Measurements from ENCODE around the gene SLC35G1. TPM values are rescaled to one million over a fixed set of nuclear protein-coding genes. Genes with fewer than 3 reads are reported as not detected.

The SLC35G1 gene
- total RNA-seq, 1 experiment from 2014 or later, result 3.2 TPM

GRCh38 chr10:93940881-93941280, 47.1 kb downstream of the SLC35G1 start:
- Mint-ChIP-seq H3K9me3 (ENCODE audit: unreplicated experiment) (no peaks in the 10 kb centered on the region), H3K36me3 (ENCODE audit: insufficient read depth, unreplicated experiment) (no peaks in the 10 kb centered on the region), H3K27ac (ENCODE audit: low read depth, unreplicated experiment) (no peak overlapping the region), H3K4me3 (ENCODE audit: unreplicated experiment) (no peak overlapping the region), H3K4me1 (ENCODE audit: insufficient read depth, unreplicated experiment) (no peaks in the 10 kb centered on the region), H3K27me3 (ENCODE audit: insufficient read depth, unreplicated experiment) (no peaks in the 10 kb centered on the region)
- intact Hi-C loops (cut with micrococcal nuclease), result no loop called here
- no peak for DNase-seq (ENCODE audit: unreplicated experiment)
- POLR2A ChIA-PET, result no interaction called here
- CTCF ChIA-PET, result no interaction called here
- no peak for TF ChIP-seq CTCF (IDR thresholded peaks at IDR 0.05; ENCODE audit: unreplicated experiment)
- BruUV-seq (replicated peaks), result no TSS peak

DNA sequence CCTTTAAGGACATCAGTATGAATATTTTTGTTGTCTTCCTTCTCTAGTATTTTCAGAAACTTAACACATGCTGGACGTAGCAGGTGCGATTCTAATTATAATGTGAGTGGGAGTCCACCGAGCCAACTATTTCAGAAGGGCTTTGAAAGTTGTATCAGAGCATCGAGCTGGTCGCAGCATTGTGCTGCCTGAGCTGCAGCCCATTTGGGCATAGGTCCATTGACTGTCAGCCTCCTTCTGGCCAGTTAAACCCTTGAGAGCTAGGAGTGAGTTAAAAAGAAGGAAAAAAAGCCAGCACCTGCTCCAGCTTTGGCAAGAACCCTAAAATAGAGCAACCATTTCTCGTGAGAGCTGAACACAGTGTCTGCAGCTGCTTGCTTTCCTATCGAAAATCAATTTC, 47.8 kb downstream of the SLC35G1 start:
- Mint-ChIP-seq H3K9me3 (ENCODE audit: unreplicated experiment) (no peaks in the 10 kb centered on the region), H3K36me3 (ENCODE audit: insufficient read depth, unreplicated experiment) (no peaks in the 10 kb centered on the region), H3K27ac (ENCODE audit: low read depth, unreplicated experiment) (no peak overlapping the region), H3K4me1 (ENCODE audit: insufficient read depth, unreplicated experiment) (no peaks in the 10 kb centered on the region), H3K4me3 (ENCODE audit: unreplicated experiment) (no peak overlapping the region), H3K27me3 (ENCODE audit: insufficient read depth, unreplicated experiment) (no peaks in the 10 kb centered on the region)
- POLR2A ChIA-PET, result interaction anchor here (0.6 kb wide), 1 partner anchor 786 kb away, joined by 3 read pairs; no protein-coding TSS in a partner anchor
- DNase-seq (ENCODE audit: unreplicated experiment), result no peak
- intact Hi-C loops (cut with micrococcal nuclease), result no loop called here
- no peak for TF ChIP-seq CTCF (IDR thresholded peaks at IDR 0.05; ENCODE audit: unreplicated experiment)
- CTCF ChIA-PET, result no interaction called here
- BruUV-seq (replicated peaks), result no TSS peak

GRCh38 chr10:93945819-93946218, 52.0 kb downstream of the SLC35G1 start:
- intact Hi-C loops (cut with micrococcal nuclease), result no loop called here
- no TSS peak for BruUV-seq (replicated peaks)
- Mint-ChIP-seq H3K36me3 (ENCODE audit: insufficient read depth, unreplicated experiment) (no peaks in the 10 kb centered on the region), H3K4me3 (ENCODE audit: unreplicated experiment) (no peak overlapping the region), H3K27me3 (ENCODE audit: insufficient read depth, unreplicated experiment) (no peaks in the 10 kb centered on the region), H3K9me3 (ENCODE audit: unreplicated experiment) (no peaks in the 10 kb centered on the region), H3K27ac (ENCODE audit: low read depth, unreplicated experiment) (no peak overlapping the region), H3K4me1 (ENCODE audit: insufficient read depth, unreplicated experiment) (no peaks in the 10 kb centered on the region)
- ChIA-PET POLR2A (no interaction called here), CTCF (interaction anchor here (0.8 kb wide), 1 partner anchor 19 kb away, joined by 4 read pairs; no protein-coding TSS in a partner anchor)
- TF ChIP-seq CTCF (IDR thresholded peaks at IDR 0.05; ENCODE audit: unreplicated experiment), result no peak
- DNase-seq (ENCODE audit: unreplicated experiment), result no peak

- no peaks in the 10 kb centered on the region for H3K9me3 Mint-ChIP-seq (ENCODE audit: unreplicated experiment)
- POLR2A ChIA-PET, result no interaction called here
- no peaks in the 10 kb centered on the region for H3K36me3 Mint-ChIP-seq (ENCODE audit: insufficient read depth, unreplicated experiment)
- H3K4me3 Mint-ChIP-seq (ENCODE audit: unreplicated experiment), result no peak overlapping the region
- DNase-seq (ENCODE audit: unreplicated experiment), result no peak
- H3K27ac Mint-ChIP-seq (ENCODE audit: low read depth, unreplicated experiment), result no peak overlapping the region
- no peak for TF ChIP-seq CTCF (IDR thresholded peaks at IDR 0.05; ENCODE audit: unreplicated experiment)
- H3K27me3 Mint-ChIP-seq (ENCODE audit: insufficient read depth, unreplicated experiment), result no peaks in the 10 kb centered on the region
- H3K4me1 Mint-ChIP-seq (ENCODE audit: insufficient read depth, unreplicated experiment), result no peaks in the 10 kb centered on the region
- no TSS peak for BruUV-seq (replicated peaks)
- CTCF ChIA-PET, result no interaction called here
- intact Hi-C loops (cut with micrococcal nuclease), result no loop called here
These were observed 53.3 kb downstream of the SLC35G1 start for GRCh38 chr10:93947055-93947454.
